SK-N-SH (cell line): ENCODE results near the gene JMJD8. TPM values are rescaled to one million over a fixed set of nuclear protein-coding genes. Genes with fewer than 3 reads are reported as not detected.

Experiments used
- CTCF ChIA-PET: fragments of 300-600, 350-600 bp; formaldehyde crosslinking; extraction: SDS; loops from one replicate; lab custom pipeline; 2021; lab: Yijun Ruan, JAX
- POLR2A ChIA-PET: fragments of 350-600 bp; sonication (Branson Sonifier 250); formaldehyde crosslinking; extraction: SDS; loops from one replicate; lab custom pipeline; 2020; ENCODE audit warnings: antibody characterized with exemption, inconsistent platforms; lab: Yijun Ruan, JAX
- DNase-seq: peaks from one replicate; pipeline ENCODE4 v3.0.0; 2012
- H2AFZ ChIP-seq: fragments of 200-600 bp; sonication (generic); 2 replicates; pipeline ENCODE4 v1.8.1; 2016; ENCODE audit warnings: antibody characterized with exemption, mild to moderate bottlenecking, low read depth
- H3F3A ChIP-seq: fragments of 200-600 bp; sonication (generic); replicated peaks from 2 replicates; pipeline ENCODE3; 2016; ENCODE audit warnings: antibody characterized with exemption, mild to moderate bottlenecking; ENCODE audit not compliant: insufficient read depth
- H3K27ac ChIP-seq, 2 experiments: fragments of 200-500 bp in 1 of 2; fragments of 200-600 bp in 1 of 2; sonication (Bioruptor generic) in 1 of 2; sonication (generic), shearing (Covaris generic) in 1 of 2; 2 replicates each; pipeline versions ENCODE4 v1.5.1 to v1.6.1; 2014 to 2016; ENCODE audit warnings: low read depth in 2 of 2, inconsistent platforms in 1 of 2, low read length in 1 of 2, mild to moderate bottlenecking in 1 of 2, mixed read lengths in 1 of 2
- H3K27me3 ChIP-seq: fragments of 200-600 bp; sonication (generic), shearing (Covaris generic); 2 replicates; pipeline ENCODE4 v1.6.1; 2016; ENCODE audit warnings: mixed run types; ENCODE audit not compliant: insufficient read depth
- H3K36me3 ChIP-seq, 2 experiments: fragments of 200-500 bp in 1 of 2; fragments of 200-600 bp in 1 of 2; sonication (Bioruptor generic) in 1 of 2; sonication (generic) in 1 of 2; replicated peaks in 1 of 2; 2 replicates each; pipeline versions ENCODE3 to v1.5.1; 2014 to 2016; ENCODE audit warnings: low read length in 1 of 2, mild to moderate bottlenecking in 1 of 2; ENCODE audit not compliant: insufficient read depth in 2 of 2, control insufficient read depth in 1 of 2
- H3K4me1 ChIP-seq, 2 experiments: fragments of 200-500 bp in 1 of 2; fragments of 200-600 bp in 1 of 2; sonication (Bioruptor generic) in 1 of 2; sonication (generic), shearing (Covaris generic) in 1 of 2; 2 replicates each; pipeline versions ENCODE4 v1.5.1 to v1.6.1; 2014 to 2016; ENCODE audit warnings: low read depth in 1 of 2, low read length in 1 of 2, mixed run types in 1 of 2; ENCODE audit not compliant: insufficient read depth in 2 of 2, control insufficient read depth in 1 of 2
- H3K4me2 ChIP-seq: fragments of 200-600 bp; sonication (generic), shearing (Covaris generic); 2 replicates; pipeline ENCODE4 v1.6.1; 2017; ENCODE audit warnings: mixed run types
- H3K4me3 ChIP-seq, 2 experiments: fragments of 200-500 bp in 1 of 2; fragments of 200-600 bp in 1 of 2; sonication (Bioruptor generic) in 1 of 2; sonication (generic), shearing (Covaris generic) in 1 of 2; 2 replicates each; pipeline versions ENCODE4 v1.5.1 to v1.8.1; 2014 to 2016; ENCODE audit warnings: low read depth in 2 of 2, inconsistent platforms in 1 of 2, low read length in 1 of 2, mild to moderate bottlenecking in 1 of 2, mixed read lengths in 1 of 2, moderate library complexity in 1 of 2
- H3K79me2 ChIP-seq: fragments of 200-600 bp; sonication (generic); 2 replicates; pipeline ENCODE4 v1.8.1; 2017; ENCODE audit warnings: mild to moderate bottlenecking; ENCODE audit not compliant: insufficient read depth
- H3K9ac ChIP-seq: fragments of 200-600 bp; sonication (generic); 2 replicates; pipeline ENCODE4 v1.6.1; 2017; ENCODE audit warnings: mixed run types
- H3K9me2 ChIP-seq: fragments of 200-600 bp; sonication (generic); 2 replicates; pipeline ENCODE4 v1.6.1; 2017; ENCODE audit warnings: mixed run types
- H3K9me3 ChIP-seq: fragments of 200-600 bp; sonication (generic); 2 replicates; pipeline ENCODE4 v1.6.1; 2017; ENCODE audit warnings: mixed run types, mild to moderate bottlenecking, moderate library complexity
- H4K20me1 ChIP-seq: fragments of 200-600 bp; sonication (generic); 2 replicates; pipeline ENCODE4 v1.6.1; 2017; ENCODE audit warnings: mild to moderate bottlenecking, mixed run types; ENCODE audit not compliant: insufficient read depth
- EP300 ChIP-seq, 2 experiments: IDR thresholded peaks; 2 replicates each; pipeline versions ENCODE4 v1.4.0 to v1.6.1; 2012; ENCODE audit warnings: borderline replicate concordance in 1 of 2, low read depth in 1 of 2, low read length in 1 of 2
- EZH2phosphoT487 ChIP-seq: fragments of 200-600 bp; sonication (generic); IDR thresholded peaks from 2 replicates; pipeline ENCODE4 v1.6.1; 2017; ENCODE audit warnings: low read depth, mixed run types, mild to moderate bottlenecking, antibody characterized with exemption, moderate library complexity, borderline replicate concordance
- FOXM1 ChIP-seq: IDR thresholded peaks from 2 replicates; pipeline ENCODE4 v1.4.0; 2012; ENCODE audit warnings: low read depth, mild to moderate bottlenecking
- GABPA ChIP-seq: IDR thresholded peaks from 2 replicates; pipeline ENCODE4 v1.4.0; 2012; ENCODE audit warnings: low read depth, mild to moderate bottlenecking
- GATA2 ChIP-seq: sonication (generic); formaldehyde crosslinking; IDR thresholded peaks from 2 replicates; pipeline ENCODE4 v1.5.0; 2020; ENCODE audit warnings: mild to moderate bottlenecking, missing genetic modification reagents
- NRF1 ChIP-seq: IDR thresholded peaks from 2 replicates; pipeline ENCODE4 v1.6.1; 2012; ENCODE audit warnings: low read depth, mild to moderate bottlenecking, low read length
- POLR2AphosphoS5 ChIP-seq: IDR thresholded peaks from 2 replicates; pipeline ENCODE4 v1.6.1; 2012; ENCODE audit warnings: low read depth, low read length
- SMC3 ChIP-seq: IDR thresholded peaks from 2 replicates; pipeline ENCODE4 v1.6.1; 2012; ENCODE audit warnings: low read depth, low read length, improper control_type of control experiment
- WGBS: methylation state at CpG from one replicate; pipeline ENCODE4 v1.1.6; 2017; ENCODE audit warnings: low lambda C conversion rate; 5-methylcytosine and 5-hydroxymethylcytosine counted together
- polyA plus RNA-seq, 3 experiments: library from polyadenylated mRNA; depleted of rRNA; stranded (reverse); fragments of >200 nt; gene quantifications; 2 replicates each; pipeline ENCODE4 v1.2.3, GENCODE V29; 2012
- TF ChIP-seq, protein P1 (sequence below): fragments of 200-600 bp; sonication (generic); IDR thresholded peaks from 2 replicates; pipeline ENCODE4 v1.6.1; 2017; ENCODE audit warnings: antibody characterized with exemption, mild to moderate bottlenecking, moderate library complexity
- TF ChIP-seq, protein P2 (sequence below): IDR thresholded peaks from 2 replicates; pipeline ENCODE4; 2012

The JMJD8 gene
- polyA plus RNA-seq, 1 of the 3 experiments (the other 2 are of a cell fraction): 67.0 TPM

DNA sequence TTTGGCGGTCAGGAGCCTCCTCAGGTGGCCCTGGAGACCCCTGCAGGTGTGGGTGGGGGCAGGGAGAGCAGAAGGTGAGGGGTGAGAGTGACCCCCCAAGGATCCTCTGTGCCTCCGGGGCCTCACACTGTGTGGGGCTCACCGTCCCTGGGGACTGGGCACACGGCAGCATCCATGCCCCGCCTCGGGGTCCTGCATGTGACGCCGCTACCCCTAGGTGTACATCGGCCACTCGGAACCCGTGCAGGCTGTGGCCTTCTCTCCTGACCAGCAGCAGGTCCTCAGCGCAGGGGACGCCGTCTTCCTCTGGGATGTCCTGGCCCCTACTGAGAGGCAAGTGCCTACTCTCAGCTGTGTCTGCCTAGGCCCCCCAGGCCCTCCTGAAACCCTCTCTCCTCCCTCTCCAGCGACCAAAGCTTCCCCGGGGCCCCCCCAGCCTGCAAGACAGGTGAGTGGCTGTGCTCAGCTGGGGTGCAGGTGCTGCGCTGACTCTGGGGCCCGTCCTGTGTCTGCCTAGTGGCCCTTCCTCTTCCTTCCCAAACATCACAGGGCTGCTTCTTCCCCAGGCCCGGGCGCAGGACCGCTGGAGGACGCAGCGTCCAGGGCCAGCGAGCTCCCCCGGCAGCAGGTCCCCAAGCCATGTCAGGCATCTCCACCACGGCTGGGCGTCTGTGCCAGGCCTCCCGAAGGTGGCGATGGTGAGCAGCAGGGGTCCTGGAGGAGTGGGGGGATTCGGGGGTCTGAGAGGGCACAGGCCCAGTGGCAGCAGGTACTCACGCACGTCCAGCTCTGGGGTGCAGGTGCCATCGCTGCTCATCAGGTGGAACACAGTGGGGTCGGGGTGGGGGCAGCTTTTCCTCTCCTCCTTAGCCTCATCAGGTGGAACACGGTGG lies 25.2 kb downstream of the JMJD8 start:
- no peaks in the 10 kb centered on the region for H3K27me3 ChIP-seq
- no peaks in the 10 kb centered on the region for H3K9me3 ChIP-seq
- H3K79me2 ChIP-seq: no peaks in the 10 kb centered on the region
- TF ChIP-seq, protein P1, sequence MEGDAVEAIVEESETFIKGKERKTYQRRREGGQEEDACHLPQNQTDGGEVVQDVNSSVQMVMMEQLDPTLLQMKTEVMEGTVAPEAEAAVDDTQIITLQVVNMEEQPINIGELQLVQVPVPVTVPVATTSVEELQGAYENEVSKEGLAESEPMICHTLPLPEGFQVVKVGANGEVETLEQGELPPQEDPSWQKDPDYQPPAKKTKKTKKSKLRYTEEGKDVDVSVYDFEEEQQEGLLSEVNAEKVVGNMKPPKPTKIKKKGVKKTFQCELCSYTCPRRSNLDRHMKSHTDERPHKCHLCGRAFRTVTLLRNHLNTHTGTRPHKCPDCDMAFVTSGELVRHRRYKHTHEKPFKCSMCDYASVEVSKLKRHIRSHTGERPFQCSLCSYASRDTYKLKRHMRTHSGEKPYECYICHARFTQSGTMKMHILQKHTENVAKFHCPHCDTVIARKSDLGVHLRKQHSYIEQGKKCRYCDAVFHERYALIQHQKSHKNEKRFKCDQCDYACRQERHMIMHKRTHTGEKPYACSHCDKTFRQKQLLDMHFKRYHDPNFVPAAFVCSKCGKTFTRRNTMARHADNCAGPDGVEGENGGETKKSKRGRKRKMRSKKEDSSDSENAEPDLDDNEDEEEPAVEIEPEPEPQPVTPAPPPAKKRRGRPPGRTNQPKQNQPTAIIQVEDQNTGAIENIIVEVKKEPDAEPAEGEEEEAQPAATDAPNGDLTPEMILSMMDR: peak; percentile 33
- no peak for TF ChIP-seq SMC3
- WGBS: 97% methylated on average over 19 of the region's 35 CpGs
- no peaks in the 10 kb centered on the region for H4K20me1 ChIP-seq
- DNase-seq: peak; percentile 56
- no peak overlapping the region for H3K4me2 ChIP-seq
- no peak overlapping the region for H3K9ac ChIP-seq
- no peak overlapping the region; a peak in 1 of 4 replicates for H3K27ac ChIP-seq
- no peaks in the 10 kb centered on the region for H3F3A ChIP-seq
- H3K4me1 ChIP-seq: peaks cover 3 to 35% of the 10 kb centered on the region in 2 experiments; a peak in 3 of 4 replicates
- H2AFZ ChIP-seq: no peak overlapping the region
- POLR2A ChIA-PET: interaction anchor here (0.8 to 1.2 kb wide), 2 partner anchors 9 to 29 kb away, joined by 3 to 4 read pairs; no protein-coding TSS in a partner anchor
- H3K36me3 ChIP-seq: peaks cover 0 to 56% of the 10 kb centered on the region in 2 experiments
- CTCF ChIA-PET: interaction anchor here (0.7 to 6.7 kb wide), 7 partner anchors 9 to 32 kb away, joined by 3 to 92 read pairs (median 7); partner anchors contain the start of genes RHBDL1, RHOT2, STUB1 and WDR24
- H3K4me3 ChIP-seq: no peak overlapping the region
- H3K9me2 ChIP-seq: no peaks in the 10 kb centered on the region

DNA sequence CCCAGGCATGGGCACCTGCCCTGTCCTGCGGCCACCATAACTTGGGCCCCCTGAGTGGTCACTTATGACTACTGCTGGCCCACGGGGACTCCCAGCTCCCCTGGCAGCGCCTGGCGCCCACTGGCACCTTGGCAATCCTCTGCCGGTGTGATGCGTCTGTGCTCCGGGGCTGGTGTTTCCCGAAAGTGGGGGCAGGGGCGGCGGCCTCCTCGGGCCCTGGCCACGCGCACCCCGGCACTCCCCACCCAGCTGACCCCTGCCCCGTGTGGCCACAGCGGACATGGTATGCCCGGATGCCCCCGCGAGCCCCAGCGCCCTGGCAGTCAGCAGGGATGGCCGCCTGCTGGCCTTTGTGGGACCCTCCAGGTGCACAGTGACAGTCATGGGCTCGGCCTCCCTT lies 26.6 kb downstream of the JMJD8 start:
- Histone ChIP-seq H3K79me2 (no peaks in the 10 kb centered on the region), H3K27ac (no peak overlapping the region), H3K4me2 (no peak overlapping the region), H2AFZ (no peak overlapping the region), H4K20me1 (no peaks in the 10 kb centered on the region), H3K36me3 (peaks cover 0 to 55% of the 10 kb centered on the region in 2 experiments), H3F3A (no peaks in the 10 kb centered on the region), H3K9me3 (no peaks in the 10 kb centered on the region), H3K4me1 (peaks cover 3 to 32% of the 10 kb centered on the region in 2 experiments; a peak in 3 of 4 replicates), H3K9ac (no peak overlapping the region), H3K27me3 (no peaks in the 10 kb centered on the region), H3K4me3 (no peak overlapping the region), H3K9me2 (no peaks in the 10 kb centered on the region)
- TF ChIP-seq, protein P2, sequence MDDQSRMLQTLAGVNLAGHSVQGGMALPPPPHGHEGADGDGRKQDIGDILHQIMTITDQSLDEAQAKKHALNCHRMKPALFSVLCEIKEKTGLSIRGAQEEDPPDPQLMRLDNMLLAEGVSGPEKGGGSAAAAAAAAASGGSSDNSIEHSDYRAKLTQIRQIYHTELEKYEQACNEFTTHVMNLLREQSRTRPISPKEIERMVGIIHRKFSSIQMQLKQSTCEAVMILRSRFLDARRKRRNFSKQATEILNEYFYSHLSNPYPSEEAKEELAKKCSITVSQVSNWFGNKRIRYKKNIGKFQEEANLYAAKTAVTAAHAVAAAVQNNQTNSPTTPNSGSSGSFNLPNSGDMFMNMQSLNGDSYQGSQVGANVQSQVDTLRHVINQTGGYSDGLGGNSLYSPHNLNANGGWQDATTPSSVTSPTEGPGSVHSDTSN: no peak
- TF ChIP-seq POLR2AphosphoS5 (no peak), EP300 (IDR thresholded peaks at IDR 0.05; ENCODE audit: borderline replicate concordance in 1 of 2, low read depth in 1 of 2, low read length in 1 of 2) (no peak), GABPA (no peak), NRF1 (no peak), GATA2 (CRISPR knock-in tag) (no peak), FOXM1 (no peak), EZH2phosphoT487 (no peak)
- CTCF ChIA-PET: interaction anchor here (2.0 to 6.7 kb wide), 3 partner anchors 8 to 11 kb away, joined by 7 to 92 read pairs (median 8); partner anchors contain the start of genes RHOT2 and WDR90
- POLR2A ChIA-PET: no interaction called here
- DNase-seq: no peak
- 100% methylated on average over 2 of the region's 22 CpGs for WGBS
